NCI-H146 treated with DMSO at 0.1 percent for 48 hours (cell line): Measurements from ENCODE around the gene ADORA1.

Source experiments
- DNase-seq: peaks from one replicate; lab custom pipeline; 2025; ENCODE audit not compliant: unreplicated experiment; lab: John Stamatoyannopoulos, UW

ADORA1 gene

DNA sequence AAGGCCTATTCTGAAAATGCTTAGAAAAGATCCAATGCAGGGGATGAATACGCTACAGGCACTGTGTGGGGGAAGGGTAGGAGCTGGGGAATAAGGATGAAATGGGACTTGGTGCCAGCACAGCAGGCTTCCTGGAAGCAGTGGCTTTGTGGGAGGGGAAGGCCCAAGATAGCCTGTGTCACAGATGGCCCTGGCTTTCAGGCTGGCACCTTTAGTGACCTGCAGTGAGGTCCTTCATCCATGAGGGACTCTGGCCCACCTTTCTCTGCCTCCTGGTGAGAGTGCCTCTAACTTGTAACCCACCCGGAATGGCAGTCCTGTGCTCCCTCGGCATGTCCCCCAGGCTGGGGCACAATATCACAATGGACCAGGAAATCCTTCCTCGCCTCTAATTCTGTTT lies 58.1 kb downstream of the ADORA1 start:
- no peak for DNase-seq

DNA sequence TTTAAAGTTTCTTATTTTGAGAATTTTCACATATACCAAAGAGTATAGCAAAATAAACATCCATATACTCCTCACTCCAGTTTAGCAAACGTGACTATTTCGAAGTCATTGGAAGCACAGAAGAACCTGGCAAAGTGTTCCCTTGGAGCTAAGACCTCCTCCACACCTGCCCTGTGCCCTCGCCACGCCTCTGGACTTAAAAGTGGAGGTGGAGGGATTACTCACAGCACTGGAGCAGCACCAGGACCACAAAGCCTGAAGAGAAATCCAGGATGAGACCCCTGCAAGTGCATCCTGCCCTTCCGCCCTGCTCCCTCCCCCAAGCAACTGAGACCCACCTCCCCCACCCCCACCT lies 58.5 kb downstream of the ADORA1 start:
- DNase-seq, result no peak

DNA sequence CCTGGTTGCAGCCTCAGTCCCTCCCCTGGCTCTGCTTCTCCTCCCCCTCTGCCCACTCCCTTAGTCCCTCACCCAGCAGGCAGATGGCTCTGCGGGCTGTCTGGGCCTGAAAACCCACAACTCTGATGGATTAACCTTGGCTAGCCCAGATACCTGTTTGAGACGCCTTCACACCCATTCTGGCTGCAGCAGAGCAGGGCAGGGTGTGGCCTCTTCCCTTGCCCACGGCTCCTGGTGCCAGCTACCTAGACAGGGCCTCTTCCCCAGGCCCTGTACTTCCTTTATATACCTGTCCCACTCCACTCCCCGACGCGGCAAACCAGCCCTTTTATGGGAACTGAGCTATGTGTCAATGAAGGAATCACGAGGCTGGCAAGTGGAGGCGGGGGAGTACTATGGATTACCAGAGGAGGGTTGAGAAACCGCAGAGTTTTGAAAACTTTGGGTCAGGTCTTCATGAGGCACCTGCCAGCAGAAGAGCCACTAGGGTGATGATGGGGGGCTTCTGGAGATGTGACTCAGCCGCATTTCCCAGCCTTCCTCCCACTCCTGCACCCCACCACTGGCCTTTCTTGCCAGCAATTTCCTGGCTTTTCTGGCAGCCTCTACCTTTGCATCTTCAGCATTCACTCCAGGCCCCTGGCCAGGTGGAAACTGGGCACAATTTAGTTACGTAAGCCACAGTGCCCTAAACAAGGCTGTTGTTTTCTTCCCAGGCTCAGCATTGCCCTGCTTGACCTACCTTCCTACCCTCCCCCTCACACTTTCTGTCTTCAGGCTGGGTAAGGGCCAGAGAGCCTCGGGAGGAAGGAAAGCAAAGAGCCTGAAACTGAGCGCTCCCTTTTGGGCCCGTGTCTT lies 59.1 kb downstream of the ADORA1 start, which contains the start of gene CHI3L1:
Gene CHI3L1 (minus strand): TSS at position 259 of the 858 bp plus-strand sequence. CDS start 81 bp downstream, at position 178.
- no peak for DNase-seq

DNA sequence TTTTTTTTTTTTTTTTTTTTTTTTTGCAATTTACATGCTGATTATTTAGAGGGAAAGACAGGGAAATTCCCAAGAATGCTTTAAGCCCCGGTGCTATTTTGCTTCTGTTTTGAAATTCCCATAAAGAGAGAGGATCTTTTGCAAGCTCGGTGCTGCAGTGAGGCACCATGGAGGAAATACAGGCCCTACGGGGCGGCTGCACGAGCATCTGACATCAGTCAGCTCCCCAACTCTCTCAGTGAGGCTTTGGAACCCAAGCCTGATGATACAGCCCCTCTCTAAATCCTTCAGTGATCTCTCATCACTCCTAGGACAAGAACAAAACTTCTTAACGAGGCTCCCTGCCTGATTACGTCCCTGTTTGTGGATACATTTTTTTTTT lies 59.8 kb downstream of the ADORA1 start:
- DNase-seq, result no peak

DNA sequence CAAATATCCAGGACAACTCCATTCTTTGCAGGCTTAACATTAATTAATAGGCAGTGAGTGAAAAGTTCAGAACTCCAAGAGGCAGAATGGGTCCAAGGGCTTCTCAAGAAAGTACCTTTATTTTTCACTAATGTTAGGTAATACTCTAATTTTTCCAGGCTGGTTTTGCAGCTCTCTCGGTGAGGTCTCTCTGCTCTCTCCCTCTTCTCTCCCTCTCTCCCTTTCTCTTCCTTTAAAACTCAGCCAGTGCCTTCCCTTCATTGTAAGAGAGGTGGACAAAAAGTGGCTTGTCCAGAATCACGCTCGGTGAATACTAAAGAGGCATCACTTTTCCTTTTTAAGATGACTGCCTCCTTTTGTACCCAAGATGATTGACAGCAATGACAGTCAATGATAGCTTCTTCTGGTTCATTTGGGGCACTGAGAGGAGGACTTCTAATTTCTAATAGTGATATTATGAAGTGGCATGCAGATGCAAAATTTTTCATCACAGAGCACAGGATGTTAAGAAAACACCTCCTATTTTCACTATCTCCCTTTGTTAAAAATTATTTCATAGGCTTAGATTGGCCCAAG lies 60.3 kb downstream of the ADORA1 start:
- DNase-seq, result no peak

DNA sequence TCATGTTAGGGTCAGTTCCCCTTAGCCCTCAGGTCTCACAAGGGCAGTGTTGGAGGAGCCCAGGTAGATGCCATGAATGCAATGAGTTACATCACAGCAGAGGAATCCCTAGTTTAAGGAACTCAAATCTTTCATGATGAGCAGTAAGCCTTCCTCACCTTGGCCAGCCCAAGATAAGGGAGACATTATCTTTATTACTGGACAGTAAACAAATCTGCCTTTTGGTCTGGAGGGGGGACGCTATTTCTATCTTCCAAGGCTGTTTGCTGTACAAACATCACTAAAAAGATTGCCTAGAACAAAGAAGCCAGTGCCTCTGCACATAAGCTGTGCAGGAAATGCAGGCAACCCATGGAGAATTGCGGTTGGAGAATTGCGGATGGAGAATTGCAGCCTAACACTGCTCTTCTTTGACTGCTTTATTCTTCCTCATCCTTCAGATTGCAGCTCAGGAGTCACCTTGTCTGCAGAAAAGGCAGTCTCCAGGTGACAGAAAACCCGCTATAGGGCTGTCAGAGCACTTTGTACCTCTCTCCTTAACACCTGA lies 61.2 kb downstream of the ADORA1 start:
- DNase-seq, result peak; percentile 17

DNA sequence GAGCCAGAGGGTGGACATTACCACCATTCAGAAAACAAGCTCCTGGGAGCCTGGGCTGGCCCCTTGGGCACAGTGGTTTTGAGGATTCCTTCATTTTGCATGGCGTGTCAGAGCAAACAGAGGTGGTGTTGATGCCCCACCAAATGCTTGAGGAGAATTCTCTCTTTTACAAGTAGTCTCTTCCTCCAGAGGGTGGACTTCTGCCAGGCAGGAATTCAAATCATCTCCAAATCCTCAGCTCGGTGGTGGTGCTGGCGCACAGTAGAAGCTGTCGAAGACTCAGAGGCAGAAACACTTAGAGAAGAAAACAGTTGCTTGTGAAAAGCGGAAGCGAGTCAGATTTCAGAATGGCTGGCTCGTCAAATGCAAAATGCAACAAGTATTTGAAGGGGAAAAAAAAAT lies 62.4 kb downstream of the ADORA1 start:
- DNase-seq, result no peak

DNA sequence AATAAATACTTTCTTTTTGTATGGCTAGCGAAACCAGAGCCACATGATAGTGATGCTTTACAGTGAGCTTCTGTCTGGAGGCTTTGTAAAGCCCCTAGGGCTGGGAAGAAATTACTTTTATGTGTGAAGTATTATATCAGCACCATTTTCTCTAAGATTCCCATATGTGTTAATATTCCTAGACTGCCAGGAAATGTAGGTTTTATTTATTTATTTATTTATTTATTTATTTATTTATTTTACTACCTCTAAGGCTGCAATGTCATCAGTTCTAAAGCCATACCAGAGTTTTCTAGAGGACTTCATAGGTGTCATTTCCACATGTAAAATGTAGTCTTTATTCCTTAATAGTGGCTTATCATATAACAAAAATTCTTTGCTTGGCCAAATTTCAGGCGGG lies 63.4 kb downstream of the ADORA1 start:
- no peak for DNase-seq

DNA sequence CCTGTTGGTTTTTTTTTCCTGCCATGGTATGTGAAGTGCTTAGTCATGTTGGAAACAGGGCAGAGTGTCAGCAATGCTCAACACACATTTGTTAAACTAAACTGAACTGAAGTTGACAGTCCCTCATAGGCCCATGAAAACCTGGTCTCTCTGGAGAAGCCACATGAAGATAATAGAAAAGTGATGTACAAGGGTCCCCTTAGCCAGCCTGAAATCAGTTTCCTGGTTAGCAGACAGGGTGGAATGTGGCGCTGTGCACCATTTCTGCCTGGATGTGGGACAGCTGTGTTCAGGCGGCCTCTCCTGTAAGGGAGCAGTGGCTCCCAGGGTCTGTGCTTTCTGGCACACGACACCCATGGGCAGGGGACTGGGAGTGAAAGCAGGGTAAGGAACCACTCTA lies 68.8 kb downstream of the ADORA1 start:
- no peak for DNase-seq

DNA sequence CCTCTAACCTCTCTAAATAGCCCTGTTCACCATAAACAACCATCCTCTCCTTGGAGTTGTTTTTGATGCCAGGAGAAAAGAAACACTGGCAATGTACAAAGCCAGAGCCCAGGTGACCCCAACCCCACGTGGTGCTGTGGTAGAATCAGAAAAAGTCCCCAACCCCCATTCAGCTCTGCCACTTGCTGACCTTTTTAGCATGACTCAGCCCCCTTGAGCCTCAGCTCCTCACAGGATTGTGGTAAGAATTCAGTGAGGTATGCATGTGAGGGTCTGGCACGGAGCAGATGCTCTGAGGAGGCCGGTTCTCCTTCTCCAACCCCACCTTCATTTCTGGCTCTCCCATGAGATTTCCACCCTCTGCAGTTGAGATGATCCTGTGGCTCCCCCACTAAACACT lies 70.1 kb downstream of the ADORA1 start:
- DNase-seq, result no peak

DNA sequence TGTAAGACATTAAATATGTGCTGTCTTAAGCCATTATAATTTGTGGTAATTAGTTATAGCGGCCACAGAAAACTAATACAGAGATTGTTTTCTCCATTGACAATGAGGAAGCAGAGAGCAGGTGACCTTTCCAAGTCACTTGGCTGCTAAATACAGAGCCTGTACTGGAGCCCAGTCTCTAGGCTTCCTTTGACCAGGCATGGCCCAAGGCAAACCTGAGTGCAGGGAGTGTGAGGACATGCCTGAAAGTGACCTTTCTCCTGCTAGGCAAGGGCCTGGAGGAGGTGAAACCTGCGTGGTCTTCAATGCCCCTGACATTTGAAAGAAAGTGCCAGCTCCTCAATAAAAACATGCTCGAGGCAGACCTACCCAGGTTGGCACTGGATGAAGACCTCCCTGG lies 71.5 kb downstream of the ADORA1 start:
- DNase-seq, result no peak

DNA sequence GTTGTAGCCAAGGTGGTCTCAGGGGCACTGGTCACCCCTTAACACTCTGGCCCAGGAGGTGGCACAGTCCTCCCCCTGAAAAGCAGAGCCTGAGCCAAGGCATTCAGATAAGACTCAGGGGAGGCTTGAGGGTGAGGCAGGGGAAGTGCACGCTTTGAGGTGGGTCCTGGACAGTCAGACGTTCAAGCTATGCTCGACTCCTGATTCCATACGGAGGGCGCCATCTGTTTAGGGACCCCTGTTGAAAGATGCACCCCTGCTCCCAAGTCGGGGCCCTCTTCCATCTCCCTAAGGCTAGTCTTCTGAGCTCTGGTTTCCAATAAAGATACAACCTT lies 71.9 kb downstream of the ADORA1 start:
- DNase-seq, result no peak

DNA sequence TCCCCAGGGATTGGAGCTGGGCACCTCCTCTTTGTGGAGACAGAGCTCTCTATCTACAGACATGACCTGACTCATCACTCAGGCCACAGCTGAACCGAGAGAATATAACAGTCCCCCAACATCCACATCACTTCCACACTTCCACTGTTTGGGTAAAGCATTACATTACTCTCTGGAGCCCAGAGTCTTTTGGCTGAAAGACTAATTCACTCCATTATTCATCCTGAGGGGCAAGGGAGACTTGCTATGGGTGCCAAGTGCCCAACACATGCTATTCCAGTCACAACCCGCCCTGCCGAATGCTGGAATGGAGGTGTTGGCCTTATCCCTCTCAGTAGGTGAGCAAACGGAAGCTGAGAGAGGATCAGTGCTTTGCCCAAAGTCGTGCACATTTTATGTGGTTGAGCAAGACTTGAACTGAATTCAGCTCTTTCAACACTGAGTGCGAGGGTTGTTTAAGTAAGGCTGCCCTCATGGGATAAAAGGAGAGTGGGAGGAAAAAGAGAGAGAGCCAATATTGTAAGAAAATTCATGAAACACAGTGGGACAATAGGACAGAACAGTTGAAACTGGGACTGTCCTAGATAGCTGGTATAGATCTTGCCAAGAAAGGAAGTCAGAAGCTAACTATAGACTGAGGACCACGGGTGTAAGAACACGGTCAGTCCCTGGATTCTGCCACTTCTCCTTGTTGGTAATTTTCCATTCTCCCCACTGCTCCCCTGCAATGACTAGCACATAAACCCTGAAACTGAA lies 72.5 kb downstream of the ADORA1 start:
- no peak for DNase-seq

DNA sequence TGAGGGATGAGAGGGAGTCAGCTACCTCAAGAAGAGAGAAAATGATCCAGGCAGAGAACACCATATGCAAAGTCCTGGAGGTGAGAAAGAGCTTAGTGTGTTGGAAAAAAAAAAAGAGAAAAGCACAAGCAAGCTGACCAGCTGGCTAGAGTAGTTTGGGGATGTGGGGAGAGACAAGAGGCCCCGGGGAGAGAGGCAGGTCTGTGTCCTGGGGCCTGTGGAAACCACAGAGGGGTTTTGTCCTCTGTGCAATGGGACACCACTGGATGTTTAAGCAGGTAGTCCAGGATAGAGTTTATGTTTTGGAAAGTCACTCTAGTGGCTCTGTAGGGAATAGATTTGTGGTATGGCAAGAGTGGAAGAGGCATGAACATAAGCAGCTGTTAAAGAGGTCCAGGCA lies 73.4 kb downstream of the ADORA1 start:
- no peak for DNase-seq

DNA sequence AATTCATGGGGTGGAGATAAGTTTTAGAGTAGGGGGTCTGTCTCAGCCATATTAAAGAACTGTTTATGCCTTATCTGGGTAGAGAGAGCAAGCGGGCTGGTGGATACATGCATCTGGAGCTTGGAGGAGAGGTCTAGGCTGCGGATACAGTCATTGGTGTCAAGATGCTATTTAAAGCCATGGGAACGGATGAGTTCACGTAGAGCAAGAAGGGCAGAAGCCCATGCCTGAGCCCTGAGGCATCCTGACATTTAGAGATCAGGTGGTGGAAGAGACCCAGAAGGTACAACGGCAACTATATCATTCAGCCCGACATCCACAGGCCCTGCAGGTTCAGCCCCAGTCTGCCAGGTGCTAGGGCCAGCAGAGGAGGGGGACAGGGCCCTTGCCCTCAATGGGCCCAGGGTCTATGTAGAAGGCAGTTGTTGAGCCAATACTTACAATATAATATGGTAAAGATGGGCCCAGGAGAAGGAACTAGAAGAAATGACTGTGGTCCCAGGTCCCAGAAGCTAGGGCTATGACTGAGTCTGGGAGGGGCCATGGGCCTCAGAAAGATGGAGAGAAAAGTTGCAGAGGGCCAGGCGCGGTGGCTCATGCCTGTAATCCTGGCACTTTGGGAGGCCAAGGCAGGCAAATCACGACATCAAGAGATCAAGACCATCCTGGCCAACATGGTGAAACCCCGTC lies 74.1 kb downstream of the ADORA1 start:
- DNase-seq, result no peak

DNA sequence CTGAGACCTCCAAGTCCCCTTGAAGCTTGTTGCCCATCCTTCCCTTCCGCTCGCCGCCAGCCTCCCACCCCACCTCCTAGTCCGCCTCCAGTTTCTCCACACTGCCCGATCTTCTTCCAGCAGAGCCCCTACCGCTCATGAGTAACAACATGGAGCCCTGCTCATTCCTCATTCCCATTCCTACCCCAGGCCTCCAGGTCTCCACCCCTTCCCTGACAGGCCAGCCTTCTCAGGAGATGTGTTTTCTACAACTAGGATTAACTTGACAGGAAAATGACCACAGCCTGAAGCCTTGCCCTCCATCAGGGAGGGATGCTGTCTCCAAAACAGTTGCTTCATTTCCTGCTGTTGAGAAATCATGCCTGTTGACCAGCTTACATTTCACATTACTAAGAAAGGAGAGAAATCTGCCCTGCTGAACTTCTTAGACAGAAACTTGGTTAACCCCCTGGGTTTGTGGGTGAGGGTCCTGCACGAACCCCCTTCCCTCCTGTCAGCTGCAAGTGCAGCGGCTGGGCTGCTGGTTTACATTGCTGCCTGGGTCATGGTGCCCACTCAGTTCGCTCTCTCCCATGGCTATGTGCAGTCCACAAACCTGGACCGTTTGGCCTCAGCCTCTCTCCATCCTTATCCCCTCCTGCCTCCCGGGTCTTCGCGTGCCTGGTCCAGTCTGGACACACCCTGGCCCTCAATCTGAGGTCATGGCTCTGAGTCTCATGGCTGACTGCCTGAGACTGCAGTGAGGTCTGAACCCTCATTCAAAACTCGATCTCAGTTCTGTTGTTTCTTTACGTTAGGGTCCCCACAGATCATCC lies 75.1 kb downstream of the ADORA1 start:
- DNase-seq, result no peak

DNA sequence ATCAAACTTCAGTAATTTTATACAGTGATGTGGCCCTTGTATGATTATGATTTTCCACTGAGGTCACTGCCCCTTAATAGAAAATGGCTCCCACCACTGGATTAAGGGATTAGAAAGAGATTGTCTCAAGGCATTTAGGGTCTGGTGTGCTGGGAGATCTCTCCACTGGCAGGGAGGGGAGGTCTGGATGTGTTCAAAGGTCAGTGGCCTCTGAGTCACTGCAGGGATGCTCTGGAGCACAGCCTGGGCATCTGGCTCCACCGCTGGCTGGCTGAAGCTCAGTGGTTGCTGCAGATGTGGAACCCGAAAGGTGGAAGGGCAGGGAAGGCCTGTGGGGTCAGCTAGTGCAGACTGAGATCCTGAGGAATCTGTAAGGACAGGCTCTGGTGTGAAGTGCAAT lies 77.2 kb downstream of the ADORA1 start:
- DNase-seq, result no peak

DNA sequence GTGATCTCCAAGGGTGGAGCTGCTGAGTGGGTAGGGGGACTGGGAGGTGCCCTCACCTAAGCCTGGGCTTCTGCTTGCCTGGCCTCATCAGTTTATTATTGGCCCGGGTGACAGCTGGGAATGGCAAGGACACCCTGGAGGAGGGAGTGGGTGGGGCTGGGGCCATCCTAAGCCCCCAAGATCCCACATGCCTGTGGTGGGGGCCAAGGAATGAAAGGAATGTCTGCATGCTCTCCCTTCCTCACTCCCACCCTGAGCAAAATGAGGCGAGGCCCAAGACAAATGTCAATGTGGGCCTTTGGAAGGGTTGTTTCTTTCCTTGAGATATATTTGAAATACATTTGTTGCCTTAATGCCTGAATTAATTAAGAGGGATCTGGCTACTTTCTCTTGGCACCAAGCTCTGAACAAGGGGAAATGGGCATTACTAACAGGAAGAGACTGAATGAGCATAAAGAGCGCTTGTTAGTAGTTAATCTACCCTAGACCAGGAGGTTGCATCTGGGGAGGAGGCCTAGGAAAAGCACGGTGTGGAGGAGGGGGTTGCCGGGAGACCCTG lies 78.7 kb downstream of the ADORA1 start:
- DNase-seq, result no peak

DNA sequence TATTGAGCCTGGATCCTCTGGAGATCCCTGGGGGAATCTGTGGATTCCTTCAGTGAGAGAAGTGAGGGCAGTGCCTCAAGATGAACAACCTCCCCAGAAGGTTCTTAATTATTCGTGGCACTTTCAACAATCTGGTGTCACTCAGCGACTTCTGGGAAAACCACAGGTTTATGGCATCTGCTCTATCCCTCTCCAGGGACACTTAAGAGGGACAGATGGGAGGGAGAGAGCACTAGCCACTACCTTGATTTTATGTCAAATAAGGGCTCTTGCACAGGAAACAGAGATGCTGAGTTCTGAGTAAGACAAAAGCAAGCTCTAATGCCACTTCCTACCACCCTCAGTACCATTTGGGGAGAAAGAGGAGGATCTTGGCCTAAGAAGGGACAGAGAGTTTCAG lies 80.2 kb downstream of the ADORA1 start:
- no peak for DNase-seq

DNA sequence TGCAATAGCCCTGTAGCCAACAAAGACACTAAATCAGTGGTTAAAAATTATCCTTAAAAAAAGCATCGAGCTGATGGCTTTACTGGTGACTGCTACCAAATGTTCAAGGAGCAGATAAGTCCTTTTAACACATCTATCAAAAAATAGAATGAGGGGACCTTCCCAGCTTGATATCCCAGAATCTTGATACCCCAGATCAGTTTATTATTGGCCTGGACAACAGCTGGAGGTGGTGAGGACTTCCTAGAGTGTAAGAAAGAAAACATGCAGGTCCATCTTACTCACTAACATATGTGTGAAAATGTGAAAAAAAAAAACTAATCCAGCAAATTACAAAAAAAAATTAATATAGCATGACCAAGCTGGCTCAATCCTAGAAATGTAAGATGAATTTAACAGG lies 80.7 kb downstream of the ADORA1 start:
- no peak for DNase-seq
